DOHH2 (cell line): ENCODE data around the gene PODXL.

Experiments
- H3F3A ChIP-seq: fragments of 200-600 bp; sonication (generic), shearing (Covaris generic); 2 replicates; pipeline ENCODE4 v1.6.0; 2016; ENCODE audit warnings: antibody characterized with exemption, mild to moderate bottlenecking; ENCODE audit not compliant: control insufficient read depth, insufficient read depth
- H3K27ac ChIP-seq: fragments of 200-600 bp; sonication (generic); 2 replicates; pipeline ENCODE4 v1.5.1; 2014; ENCODE audit warnings: low read depth, mild to moderate bottlenecking, low read length, moderate library complexity
- H3K27me3 ChIP-seq: fragments of 200-600 bp; sonication (generic); 2 replicates; pipeline ENCODE4 v1.6.1; 2014; ENCODE audit warnings: mild to moderate bottlenecking, low read length, mixed read lengths; ENCODE audit not compliant: control insufficient read depth
- H3K36me3 ChIP-seq: fragments of 200-600 bp; sonication (generic); 2 replicates; pipeline ENCODE4 v1.6.1; 2014; ENCODE audit warnings: mild to moderate bottlenecking, low read length, moderate library complexity, mixed read lengths; ENCODE audit not compliant: control insufficient read depth
- H3K4me1 ChIP-seq: fragments of 200-600 bp; sonication (generic); 2 replicates; pipeline ENCODE4 v1.6.1; 2014; ENCODE audit warnings: mild to moderate bottlenecking, low read length, mixed read lengths; ENCODE audit not compliant: control insufficient read depth
- H3K4me2 ChIP-seq: fragments of 200-600 bp; sonication (generic); 2 replicates; pipeline ENCODE4 v1.6.0; 2014; ENCODE audit warnings: mild to moderate bottlenecking, low read length, moderate library complexity
- H3K4me3 ChIP-seq: fragments of 200-600 bp; sonication (generic); 2 replicates; pipeline ENCODE4 v1.5.1; 2014; ENCODE audit warnings: mild to moderate bottlenecking, low read length, mixed read lengths
- H3K79me2 ChIP-seq: fragments of 200-600 bp; sonication (generic); 2 replicates; pipeline ENCODE4 v1.6.1; 2014; ENCODE audit warnings: mild to moderate bottlenecking, low read length, mixed read lengths; ENCODE audit not compliant: control insufficient read depth
- H3K9me2 ChIP-seq: fragments of 200-600 bp; sonication (generic); replicated peaks from 2 replicates; pipeline ENCODE4 v1.6.1; 2014; ENCODE audit warnings: mild to moderate bottlenecking, low read length, mixed read lengths; ENCODE audit not compliant: control insufficient read depth
- H3K9me3 ChIP-seq: fragments of 200-600 bp; sonication (generic); 2 replicates; pipeline ENCODE4 v1.6.1; 2014; ENCODE audit warnings: antibody characterized with exemption, low read length, mixed read lengths; ENCODE audit not compliant: control insufficient read depth, insufficient read depth
- H4K20me1 ChIP-seq: fragments of 200-600 bp; sonication (generic); 2 replicates; pipeline ENCODE4 v1.6.0; 2014; ENCODE audit warnings: low read depth, mild to moderate bottlenecking, antibody characterized with exemption, low read length, moderate library complexity; ENCODE audit not compliant: control insufficient read depth, insufficient read depth
- CTCF ChIP-seq: fragments of 200-600 bp; sonication (generic); IDR thresholded peaks from one replicate; pipeline ENCODE4 v1.5.1; 2014; ENCODE audit warnings: antibody characterized with exemption, mild to moderate bottlenecking, low read depth, low read length; ENCODE audit not compliant: poor library complexity, severe bottlenecking
- EZH2phosphoT487 ChIP-seq: fragments of 200-600 bp; sonication (generic); IDR thresholded peaks from 2 replicates; pipeline ENCODE4 v1.6.1; 2017; ENCODE audit warnings: borderline replicate concordance, mild to moderate bottlenecking, antibody characterized with exemption, low read length, moderate library complexity, mixed read lengths

Gene PODXL

GRCh38 chr7:131555552-131556052 is 826 bp downstream of the PODXL start:
- no peaks in the 10 kb centered on the region for H3K9me2 ChIP-seq
- H3K4me1 ChIP-seq = peaks cover 35% of the 10 kb centered on the region
- no peaks in the 10 kb centered on the region for H3K79me2 ChIP-seq
- peak overlapping the region; percentile 88 for H3K4me2 ChIP-seq
- peaks cover 4% of the 10 kb centered on the region; the same call in 1 of the 2 replicates for H3F3A ChIP-seq
- H4K20me1 ChIP-seq = 0 out of 2 replicates have a peak, but pooled peaks cover 5% of the 10 kb centered on the region
- H3K9me3 ChIP-seq = no peaks in the 10 kb centered on the region
- TF ChIP-seq CTCF (no peak), EZH2phosphoT487 (peak; percentile 3)
- peak overlapping the region; percentile 72 for H3K4me3 ChIP-seq
- no peaks in the 10 kb centered on the region for H3K36me3 ChIP-seq
- H3K27ac ChIP-seq = no peak overlapping the region
- peaks cover 58% of the 10 kb centered on the region for H3K27me3 ChIP-seq

GRCh38 chr7:131554880-131555516 is 1.4 kb downstream of the PODXL start:
- H3K79me2 ChIP-seq = no peaks in the 10 kb centered on the region
- no peaks in the 10 kb centered on the region for H3K9me2 ChIP-seq
- peak overlapping the region; percentile 88 for H3K4me2 ChIP-seq
- H3K4me1 ChIP-seq = peaks cover 35% of the 10 kb centered on the region
- no peak overlapping the region for H3K27ac ChIP-seq
- H3F3A ChIP-seq = peaks cover 4% of the 10 kb centered on the region; the same call in 1 of the 2 replicates
- H4K20me1 ChIP-seq = 0 out of 2 replicates have a peak, but pooled peaks cover 5% of the 10 kb centered on the region
- H3K27me3 ChIP-seq = peaks cover 52% of the 10 kb centered on the region
- no peaks in the 10 kb centered on the region for H3K9me3 ChIP-seq
- peak overlapping the region; percentile 72 for H3K4me3 ChIP-seq
- no peak for TF ChIP-seq CTCF
- TF ChIP-seq EZH2phosphoT487 = no peak
- H3K36me3 ChIP-seq = no peaks in the 10 kb centered on the region

- H3K9me2 ChIP-seq = no peaks in the 10 kb centered on the region
- peaks cover 35% of the 10 kb centered on the region for H3K4me1 ChIP-seq
- peak overlapping the region; percentile 88 for H3K4me2 ChIP-seq
- H3K27ac ChIP-seq = no peak overlapping the region
- 0 out of 2 replicates have a peak overlapping the region, but pooled peaks have one; percentile 72 for H3K4me3 ChIP-seq
- peaks cover 46% of the 10 kb centered on the region for H3K27me3 ChIP-seq
- 0 out of 2 replicates have a peak, but pooled peaks cover 5% of the 10 kb centered on the region for H4K20me1 ChIP-seq
- TF ChIP-seq CTCF (no peak), EZH2phosphoT487 (no peak)
- no peaks in the 10 kb centered on the region for H3K9me3 ChIP-seq
- H3F3A ChIP-seq = peaks cover 4% of the 10 kb centered on the region; the same call in 1 of the 2 replicates
- no peaks in the 10 kb centered on the region for H3K36me3 ChIP-seq
- H3K79me2 ChIP-seq = no peaks in the 10 kb centered on the region
Observed at GRCh38 chr7:131553931-131554330, 2.5 kb downstream of the PODXL start.
